ENCODE data around the gene NFIA.

The NFIA gene

DNA sequence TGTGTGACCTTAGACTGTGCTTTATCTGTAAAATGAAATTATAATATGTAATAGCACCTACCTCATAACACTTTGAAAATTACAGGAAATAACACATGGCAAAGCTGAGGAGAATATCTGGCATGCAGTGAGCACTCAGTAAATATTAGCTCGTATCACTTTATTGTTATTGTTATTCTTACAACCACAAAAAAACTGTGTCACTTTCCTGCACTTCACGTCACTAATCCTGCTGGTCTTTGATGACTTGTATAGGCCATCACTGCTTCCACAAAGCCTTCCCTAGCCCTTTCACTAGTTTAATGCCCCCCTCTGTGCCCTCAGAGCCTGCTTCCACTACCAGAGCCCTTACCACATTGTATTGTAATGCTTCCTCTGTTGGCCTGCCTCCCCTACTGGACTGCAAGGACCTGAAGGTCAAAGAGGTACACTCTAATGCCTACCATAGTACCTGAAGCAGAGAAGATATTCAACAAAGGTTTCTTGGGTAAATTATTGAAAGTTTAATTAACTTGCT is 231.6 kb downstream of the NFIA start:
- H3K9me3 ChIP-seq (replicated peaks in 1 of 11), result no peaks in the 10 kb centered on the region
- H3K4me2 ChIP-seq, result no peak overlapping the region
- H3K27ac ChIP-seq, result no peak overlapping the region
- H4K20me1 ChIP-seq, result no peaks in the 10 kb centered on the region
- H3K36me3 ChIP-seq, result no peaks in the 10 kb centered on the region
- TF ChIP-seq Cebpa-rat (IDR thresholded peaks at IDR 0.05), result no peak
- no peak overlapping the region for H3K4me3 ChIP-seq
- peaks cover 0 to 9% (median 6%) of the 10 kb centered on the region in 10 experiments; a peak in 6 of 20 replicates for H3K4me1 ChIP-seq
- no peaks in the 10 kb centered on the region for H3K27me3 ChIP-seq
- H3K9ac ChIP-seq, result no peak overlapping the region

DNA sequence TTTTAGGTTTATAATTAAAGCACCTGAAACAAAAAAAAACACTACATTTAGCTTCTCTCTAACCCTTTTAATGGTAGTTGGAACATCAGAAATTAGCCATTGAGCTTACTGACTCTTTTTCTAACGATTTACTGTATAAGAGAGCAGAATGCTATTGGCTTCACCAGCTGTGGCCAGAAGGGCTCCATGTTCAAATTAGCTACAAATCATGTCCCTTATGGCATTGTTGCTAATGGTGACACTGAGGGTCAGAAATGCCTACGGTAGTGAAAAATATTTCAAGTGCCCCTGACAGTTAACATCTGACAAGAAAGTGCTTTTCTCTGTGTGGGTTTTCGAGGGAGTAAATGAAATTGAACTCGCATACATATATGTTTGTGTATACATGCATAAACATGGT is 232.7 kb downstream of the NFIA start:
- Histone ChIP-seq H3K4me1 (peaks cover 0 to 9% (median 6%) of the 10 kb centered on the region in 10 experiments; a peak in 6 of 20 replicates), H3K27me3 (no peaks in the 10 kb centered on the region), H3K36me3 (no peaks in the 10 kb centered on the region), H4K20me1 (no peaks in the 10 kb centered on the region), H3K27ac (no peak overlapping the region), H3K9me3 (replicated peaks in 1 of 11) (no peaks in the 10 kb centered on the region), H3K4me2 (no peak overlapping the region), H3K9ac (no peak overlapping the region), H3K4me3 (no peak overlapping the region)
- no peak for TF ChIP-seq Cebpa-rat (IDR thresholded peaks at IDR 0.05)

DNA sequence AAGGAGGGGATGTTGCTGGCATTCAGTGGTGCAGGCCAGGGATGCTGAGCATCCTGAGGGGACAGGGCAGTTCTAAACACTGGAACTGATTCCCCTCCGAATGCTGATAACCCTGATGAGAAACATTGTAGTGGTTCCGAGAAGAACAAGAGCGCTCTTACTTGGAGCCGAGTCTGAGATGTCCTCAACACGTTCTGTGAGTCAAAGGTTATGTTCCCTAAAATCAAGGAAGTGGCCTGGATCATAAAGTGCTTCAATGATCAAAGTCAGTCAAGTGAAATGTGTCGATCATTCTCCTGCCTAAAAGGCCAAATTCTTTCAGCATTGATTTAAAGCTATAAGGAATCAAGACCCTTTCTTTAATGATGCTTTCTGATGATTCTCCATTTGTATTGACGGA is 234.1 kb downstream of the NFIA start:
- no peaks in the 10 kb centered on the region for H3K27me3 ChIP-seq
- H3K4me1 ChIP-seq, result peaks cover 0 to 9% (median 6%) of the 10 kb centered on the region in 10 experiments; a peak in 6 of 20 replicates
- H4K20me1 ChIP-seq, result no peaks in the 10 kb centered on the region
- peak overlapping the region in 6 of 11 experiments; percentile 2 to 45 (median 9); a peak in 8 of 22 replicates for H3K4me2 ChIP-seq
- TF ChIP-seq Cebpa-rat (IDR thresholded peaks at IDR 0.05), result no peak
- no peak overlapping the region for H3K27ac ChIP-seq
- H3K9ac ChIP-seq, result no peak overlapping the region
- no peaks in the 10 kb centered on the region for H3K36me3 ChIP-seq
- no peak overlapping the region for H3K4me3 ChIP-seq
- no peaks in the 10 kb centered on the region for H3K9me3 ChIP-seq (replicated peaks in 1 of 11)

DNA sequence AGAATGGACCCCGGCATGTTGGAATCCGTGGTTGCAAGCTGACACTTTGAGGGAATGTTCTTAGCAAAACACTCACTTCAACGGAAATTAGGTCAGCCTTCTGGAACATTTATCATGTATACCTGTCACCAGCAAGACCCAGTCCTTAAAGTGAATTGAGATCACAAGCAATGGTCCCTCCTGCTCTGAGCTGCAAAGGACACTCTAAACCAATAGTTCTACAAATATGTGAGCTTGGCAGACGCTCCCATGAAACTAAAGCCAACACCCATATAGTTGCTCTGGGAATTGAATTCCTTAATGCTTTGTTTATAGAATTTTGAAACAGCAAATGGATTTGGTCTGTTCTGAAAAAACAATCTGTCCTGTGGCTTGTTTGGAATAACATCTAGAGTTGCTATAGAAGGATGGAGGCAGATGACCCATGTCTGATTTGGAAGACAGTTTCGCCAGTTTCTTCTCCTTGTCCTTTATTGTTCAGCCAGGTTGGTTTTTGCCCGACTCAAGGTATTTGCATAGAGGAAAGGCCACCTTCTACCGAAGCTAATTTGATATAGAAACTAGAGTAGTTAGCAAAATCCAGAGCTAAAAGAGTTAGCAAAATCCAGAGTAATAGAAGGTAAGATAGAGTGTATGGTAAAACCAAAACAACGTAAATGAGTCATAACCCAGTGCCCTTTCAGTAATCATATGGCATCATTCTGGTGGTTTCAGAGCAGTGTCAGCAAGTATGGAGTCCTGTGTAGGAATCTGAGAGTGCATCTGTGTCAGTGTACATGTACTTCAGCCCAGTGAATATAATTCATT is 236.2 kb downstream of the NFIA start:
- Histone ChIP-seq H3K9me3 (replicated peaks in 1 of 11) (no peaks in the 10 kb centered on the region), H3K4me2 (no peak overlapping the region), H3K36me3 (no peaks in the 10 kb centered on the region), H3K9ac (no peak overlapping the region), H3K27ac (no peak overlapping the region), H3K27me3 (no peaks in the 10 kb centered on the region), H3K4me1 (peaks cover 0 to 9% (median 6%) of the 10 kb centered on the region in 10 experiments; a peak in 6 of 20 replicates), H4K20me1 (no peaks in the 10 kb centered on the region), H3K4me3 (no peak overlapping the region)
- TF ChIP-seq Cebpa-rat (IDR thresholded peaks at IDR 0.05), result no peak

DNA sequence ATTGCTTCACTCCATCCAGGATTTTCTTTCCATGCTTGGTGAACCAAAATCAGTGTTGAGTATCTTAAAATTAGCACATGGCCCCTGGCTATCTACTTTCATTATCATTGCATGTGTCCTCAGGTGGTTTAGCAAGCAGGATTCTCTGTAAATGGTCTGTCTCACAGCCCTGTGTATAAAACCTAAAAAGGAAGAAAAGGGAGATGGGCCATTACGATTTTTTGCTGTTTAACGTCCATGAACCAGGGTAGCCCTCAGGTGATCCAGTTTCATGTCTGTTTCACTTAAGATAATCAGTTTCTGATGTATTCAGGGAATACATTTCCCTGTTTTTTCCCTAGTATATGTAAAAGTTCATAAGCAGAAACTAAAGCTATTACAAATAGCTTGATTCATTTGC is 238.2 kb downstream of the NFIA start:
- H3K4me3 ChIP-seq, result no peak overlapping the region
- no peaks in the 10 kb centered on the region for H3K9me3 ChIP-seq (replicated peaks in 1 of 11)
- no peak for TF ChIP-seq Cebpa-rat (IDR thresholded peaks at IDR 0.05)
- no peaks in the 10 kb centered on the region for H4K20me1 ChIP-seq
- H3K27ac ChIP-seq, result no peak overlapping the region
- no peaks in the 10 kb centered on the region for H3K27me3 ChIP-seq
- no peak overlapping the region for H3K9ac ChIP-seq
- peaks cover 0 to 9% (median 6%) of the 10 kb centered on the region in 10 experiments; a peak in 6 of 20 replicates for H3K4me1 ChIP-seq
- no peak overlapping the region for H3K4me2 ChIP-seq
- H3K36me3 ChIP-seq, result no peaks in the 10 kb centered on the region

DNA sequence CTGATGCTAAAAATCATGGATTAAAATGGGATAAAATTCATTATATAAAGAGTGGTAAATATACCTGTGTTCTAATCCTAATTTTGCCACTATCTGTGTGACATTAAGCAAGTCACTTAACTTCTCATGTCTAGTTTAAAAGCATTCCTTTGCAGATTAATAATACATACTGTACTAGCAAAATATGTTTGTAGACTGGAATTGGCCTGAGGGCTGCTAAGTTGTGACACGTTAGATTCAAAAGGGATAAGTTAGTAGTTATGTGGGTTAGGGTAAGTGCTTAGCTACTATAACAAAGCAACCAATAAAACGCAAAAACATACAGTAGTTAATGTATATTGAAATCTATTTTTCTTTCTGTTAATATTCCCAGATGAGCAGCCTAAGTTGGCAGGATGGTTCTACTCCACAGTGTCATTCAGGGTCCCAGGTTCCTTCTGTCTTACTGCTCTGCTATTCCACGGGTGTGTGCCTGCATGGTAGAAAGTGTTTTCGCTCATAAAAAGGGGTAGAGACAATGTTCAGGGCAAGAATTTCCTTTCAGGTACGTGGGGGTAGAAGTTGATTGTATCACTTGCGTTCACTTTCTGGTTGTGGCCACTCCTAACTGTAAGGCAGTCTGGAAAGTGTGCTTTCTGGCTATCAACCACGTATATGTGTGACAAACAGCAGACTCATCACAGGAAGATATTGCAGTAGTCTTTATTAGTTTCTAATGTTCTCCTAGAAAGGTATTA is 239.8 kb downstream of the NFIA start:
- Histone ChIP-seq H3K4me3 (no peak overlapping the region), H3K9me3 (replicated peaks in 1 of 11) (no peaks in the 10 kb centered on the region), H3K4me1 (no peaks in the 10 kb centered on the region), H3K36me3 (no peaks in the 10 kb centered on the region), H3K27ac (no peak overlapping the region), H3K27me3 (no peaks in the 10 kb centered on the region), H3K4me2 (no peak overlapping the region), H4K20me1 (no peaks in the 10 kb centered on the region), H3K9ac (no peak overlapping the region)
- TF ChIP-seq Cebpa-rat (IDR thresholded peaks at IDR 0.05), result no peak

DNA sequence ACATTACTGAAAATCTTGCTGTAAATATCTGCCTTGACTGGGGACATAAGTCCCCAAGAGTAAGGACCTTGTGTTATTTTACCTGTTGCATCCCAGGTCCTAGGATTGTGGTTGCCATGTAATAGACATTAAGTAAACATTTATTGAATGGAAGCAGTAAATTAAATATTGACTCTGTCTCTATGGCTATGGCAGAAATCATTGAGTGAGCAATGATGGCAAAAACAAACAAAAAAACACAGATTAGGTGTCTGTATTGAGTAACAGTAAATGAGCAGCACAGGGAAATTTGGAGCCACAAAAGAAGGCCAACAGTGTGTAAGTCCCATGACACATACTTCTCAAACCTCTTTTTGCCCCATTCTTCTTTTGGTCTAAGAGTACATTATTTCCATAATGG is 240.4 kb downstream of the NFIA start:
- no peaks in the 10 kb centered on the region for H3K27me3 ChIP-seq
- H3K4me1 ChIP-seq, result no peaks in the 10 kb centered on the region
- no peak overlapping the region for H3K27ac ChIP-seq
- no peaks in the 10 kb centered on the region for H4K20me1 ChIP-seq
- H3K9me3 ChIP-seq (replicated peaks in 1 of 11), result no peaks in the 10 kb centered on the region
- no peak overlapping the region for H3K4me3 ChIP-seq
- no peak overlapping the region for H3K9ac ChIP-seq
- no peaks in the 10 kb centered on the region for H3K36me3 ChIP-seq
- H3K4me2 ChIP-seq, result no peak overlapping the region
- no peak for TF ChIP-seq Cebpa-rat (IDR thresholded peaks at IDR 0.05)

DNA sequence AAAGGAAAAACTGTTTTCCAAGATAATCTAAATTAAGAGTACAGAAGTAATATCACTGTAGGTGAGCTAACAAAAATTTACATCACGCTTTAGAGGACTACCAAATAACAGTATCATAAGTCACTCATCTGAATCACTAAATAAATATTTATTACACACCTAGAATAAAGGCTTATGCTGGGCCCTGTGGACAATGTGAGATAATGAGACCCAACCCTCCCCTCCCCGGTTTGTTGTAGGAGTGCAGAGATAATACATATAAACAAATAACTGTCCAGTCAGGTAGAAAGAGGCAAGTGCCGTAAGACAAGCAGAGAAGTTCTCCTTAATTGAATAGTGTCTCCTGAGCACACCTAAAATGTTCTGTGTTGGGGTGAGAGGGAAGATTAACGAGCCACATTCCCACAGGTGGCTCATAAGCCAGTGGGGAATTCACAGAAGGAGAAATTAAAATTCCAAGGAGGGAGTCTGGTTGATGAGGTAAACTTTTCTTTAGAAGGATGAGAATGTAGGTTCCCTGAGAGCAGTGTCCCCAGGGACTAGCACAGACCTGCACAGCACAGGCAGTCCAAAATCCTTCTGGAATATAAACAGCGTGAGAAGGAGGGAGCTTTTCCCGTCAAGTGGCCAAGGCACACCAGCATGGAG is 241.4 kb downstream of the NFIA start:
- no peaks in the 10 kb centered on the region for H4K20me1 ChIP-seq
- H3K27me3 ChIP-seq, result no peaks in the 10 kb centered on the region
- H3K4me2 ChIP-seq, result no peak overlapping the region
- no peaks in the 10 kb centered on the region for H3K4me1 ChIP-seq
- no peaks in the 10 kb centered on the region for H3K9me3 ChIP-seq (replicated peaks in 1 of 11)
- H3K9ac ChIP-seq, result no peak overlapping the region
- H3K27ac ChIP-seq, result no peak overlapping the region
- H3K4me3 ChIP-seq, result no peak overlapping the region
- TF ChIP-seq Cebpa-rat (IDR thresholded peaks at IDR 0.05), result no peak
- H3K36me3 ChIP-seq, result no peaks in the 10 kb centered on the region

DNA sequence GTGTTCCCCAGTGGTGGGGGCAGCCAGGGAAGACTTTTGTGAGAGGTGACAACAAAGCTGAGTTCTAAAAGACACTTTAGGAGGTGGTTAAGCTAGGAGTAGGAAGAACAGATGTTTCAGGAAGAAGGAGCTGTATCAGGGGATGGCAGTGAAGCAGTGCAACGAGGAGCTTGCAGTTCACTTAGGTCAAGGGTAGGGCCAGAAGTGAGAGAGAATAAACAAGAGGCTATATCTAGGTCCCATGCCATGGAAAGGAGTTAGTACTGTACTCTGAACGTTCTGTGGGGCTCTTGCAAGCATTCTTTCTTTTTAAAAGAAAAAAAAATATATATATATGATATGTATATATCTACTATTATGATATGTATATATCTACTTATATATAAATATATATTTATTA is 244.4 kb downstream of the NFIA start:
- Histone ChIP-seq H3K27ac (no peak overlapping the region), H3K4me3 (no peak overlapping the region), H3K4me2 (no peak overlapping the region), H3K9me3 (replicated peaks in 1 of 11) (no peaks in the 10 kb centered on the region), H4K20me1 (no peaks in the 10 kb centered on the region), H3K36me3 (no peaks in the 10 kb centered on the region), H3K27me3 (no peaks in the 10 kb centered on the region), H3K4me1 (no peaks in the 10 kb centered on the region), H3K9ac (no peak overlapping the region)
- no peak for TF ChIP-seq Cebpa-rat (IDR thresholded peaks at IDR 0.05)

Measured in BLaER1 treated with 17β-estradiol and CSF1 and Interleukin-3, amounts not matched to agents 10 nM and 100 nM (cell line).